ENCODE measurements around the gene ARHGAP19.
A peak's percentile ranks its signal among the peaks of the same experiment; 100 is the strongest.
"Not testable (repeated sequence)": the region's sequence is repeated elsewhere in the genome, so short reads cannot be mapped to it uniquely, and the experiment has no call there.

The ARHGAP19 gene

GRCh38 chr10:97279121-97279815 lies 13.2 kb downstream of the ARHGAP19 start:
- no peak for DNase-seq (ENCODE audit: low spot score)

- DNase-seq (ENCODE audit: low spot score) = peak; percentile 64
These were observed 13.9 kb downstream of the ARHGAP19 start for GRCh38 chr10:97278491-97278989.

- no peak for DNase-seq (ENCODE audit: low spot score)
These were observed 14.9 kb downstream of the ARHGAP19 start for GRCh38 chr10:97277551-97277950.

GRCh38 chr10:97274828-97275227 lies 17.6 kb downstream of the ARHGAP19 start:
- DNase-seq (ENCODE audit: low spot score) = no peak

GRCh38 chr10:97273700-97274099 lies 18.7 kb downstream of the ARHGAP19 start:
- no peak for DNase-seq (ENCODE audit: low spot score)

GRCh38 chr10:97270523-97271154 lies 21.8 kb downstream of the ARHGAP19 start:
- DNase-seq (ENCODE audit: low spot score) = no peak

GRCh38 chr10:97267671-97268070 lies 24.8 kb downstream of the ARHGAP19 start:
- no peak for DNase-seq (ENCODE audit: low spot score)

GRCh38 chr10:97265095-97265494 lies 27.3 kb downstream of the ARHGAP19 start:
- DNase-seq (ENCODE audit: low spot score) = not testable (repeated sequence)

- no peak for DNase-seq (ENCODE audit: low spot score)
These were observed 28.5 kb downstream of the ARHGAP19 start for GRCh38 chr10:97263971-97264370.

GRCh38 chr10:97261656-97262055 lies 30.8 kb downstream of the ARHGAP19 start:
- DNase-seq (ENCODE audit: low spot score) = no peak

- DNase-seq (ENCODE audit: low spot score) = no peak
These were observed 31.3 kb downstream of the ARHGAP19 start for GRCh38 chr10:97261183-97261582.

- DNase-seq (ENCODE audit: low spot score) = no peak
These were observed 33.3 kb downstream of the ARHGAP19 start for GRCh38 chr10:97259119-97259518.

- no peak for DNase-seq (ENCODE audit: low spot score)
These were observed 36.1 kb downstream of the ARHGAP19 start for GRCh38 chr10:97256356-97256755.

GRCh38 chr10:97255512-97256293 lies 36.7 kb downstream of the ARHGAP19 start:
- DNase-seq (ENCODE audit: low spot score) = no peak

GRCh38 chr10:97254694-97255093 lies 37.7 kb downstream of the ARHGAP19 start:
- no peak for DNase-seq (ENCODE audit: low spot score)

- no peak for DNase-seq (ENCODE audit: low spot score)
These were observed 41.5 kb downstream of the ARHGAP19 start for GRCh38 chr10:97250952-97251351.

- DNase-seq (ENCODE audit: low spot score) = no peak
These were observed 48.6 kb downstream of the ARHGAP19 start for GRCh38 chr10:97243836-97244235.

GRCh38 chr10:97238855-97239254 lies 53.6 kb downstream of the ARHGAP19 start:
- DNase-seq (ENCODE audit: low spot score) = no peak

GRCh38 chr10:97235353-97235752 lies 57.1 kb downstream of the ARHGAP19 start:
- no peak for DNase-seq (ENCODE audit: low spot score)

GRCh38 chr10:97234400-97234799 lies 58.0 kb downstream of the ARHGAP19 start:
- DNase-seq (ENCODE audit: low spot score) = peak; percentile 38

GRCh38 chr10:97230146-97230545 lies 62.3 kb downstream of the ARHGAP19 start:
- DNase-seq (ENCODE audit: low spot score) = no peak

- DNase-seq (ENCODE audit: low spot score) = no peak
These were observed 63.0 kb downstream of the ARHGAP19 start for GRCh38 chr10:97229322-97230015.

Measured in hematopoietic multipotent progenitor cell treated with erythropoietin and hydrocortisone succinate and interleukin-3 and kit ligand, for 15 days (in vitro differentiated cells).